IMR-90 (cell line): ENCODE data around the gene DBX1. TPM values are rescaled to one million over a fixed set of nuclear protein-coding genes. Genes with fewer than 3 reads are reported as not detected.
A peak's percentile ranks its signal among the peaks of the same experiment; 100 is the strongest.

Experiments used
- ATAC-seq: fragments of 200-7000 bp; cut with Tn5 transposase; 2 replicates; pipeline ENCODE4 v1.9.1; 2020; ENCODE audit warnings: low read depth, mild to moderate bottlenecking, moderate library complexity
- BruUV-seq: library from RNA; stranded (reverse); fragments of 400-500 nt; replicated peaks from 2 replicates; lab custom pipeline; 2021; lab: Mats Ljungman, UMichigan
- CTCF ChIA-PET: fragments of 300-600 bp; formaldehyde crosslinking; extraction: SDS; loops from one replicate; lab custom pipeline; 2021; ENCODE audit warnings: antibody characterized with exemption; lab: Yijun Ruan, JAX
- POLR2A ChIA-PET: fragments of 300-600 bp; sonication (Branson Sonifier 250); formaldehyde crosslinking; loops from one replicate; lab custom pipeline; 2022; ENCODE audit warnings: antibody characterized with exemption; ENCODE audit not compliant: unreplicated experiment; lab: Charles Lee
- DNase-seq: peaks from one replicate; pipeline ENCODE4 v3.0.0; 2013
- H2AFZ ChIP-seq: replicated peaks from 2 replicates; pipeline ENCODE3; 2013; ENCODE audit warnings: low read length, mild to moderate bottlenecking; ENCODE audit not compliant: poor library complexity
- H2AK5ac ChIP-seq: 2 replicates; pipeline ENCODE4 v1.6.1; 2013; ENCODE audit warnings: low read depth, low read length, inconsistent platforms
- H2AK9ac ChIP-seq: replicated peaks from 2 replicates; pipeline ENCODE3; 2013; ENCODE audit warnings: mild to moderate bottlenecking, low read depth, low read length, moderate library complexity; ENCODE audit not compliant: poor library complexity
- H2BK120ac ChIP-seq: 2 replicates; pipeline ENCODE4 v1.6.1; 2013; ENCODE audit warnings: low read depth, low read length, inconsistent platforms
- H2BK15ac ChIP-seq: 3 replicates; pipeline ENCODE4 v1.6.1; 2013; ENCODE audit warnings: low read depth, low read length, inconsistent platforms
- H2BK20ac ChIP-seq: 2 replicates; pipeline ENCODE4 v1.6.1; 2013; ENCODE audit warnings: low read depth, mild to moderate bottlenecking, inconsistent platforms, low read length, moderate library complexity
- H2BK5ac ChIP-seq: 2 replicates; pipeline ENCODE4 v1.6.1; 2013; ENCODE audit warnings: mild to moderate bottlenecking, low read depth, low read length, inconsistent platforms; ENCODE audit not compliant: poor library complexity, severe bottlenecking
- H3K14ac ChIP-seq: replicated peaks from 2 replicates; pipeline ENCODE4 v1.6.1; 2013; ENCODE audit warnings: low read depth, low read length, inconsistent platforms
- H3K18ac ChIP-seq: 2 replicates; pipeline ENCODE4 v1.6.1; 2013; ENCODE audit warnings: low read depth, low read length, control low read depth
- H3K23ac ChIP-seq: 2 replicates; pipeline ENCODE4 v1.6.1; 2013; ENCODE audit warnings: low read depth, low read length, inconsistent platforms
- H3K27ac ChIP-seq: 2 replicates; pipeline ENCODE4 v1.5.1; 2013; ENCODE audit warnings: mild to moderate bottlenecking, control low read depth, low read length; ENCODE audit not compliant: insufficient read depth
- H3K27me3 ChIP-seq: 2 replicates; pipeline ENCODE4 v1.6.1; 2013; ENCODE audit warnings: low read length; ENCODE audit not compliant: control insufficient read depth, insufficient read depth
- H3K36me3 ChIP-seq: 2 replicates; pipeline ENCODE4 v1.6.1; 2013; ENCODE audit warnings: low read length, mixed read lengths; ENCODE audit not compliant: control insufficient read depth, insufficient read depth
- H3K4ac ChIP-seq: 2 replicates; pipeline ENCODE4 v1.6.1; 2013; ENCODE audit warnings: low read depth, low read length, inconsistent platforms
- H3K4me1 ChIP-seq: 2 replicates; pipeline ENCODE4 v1.6.1; 2013; ENCODE audit warnings: low read length, mixed read lengths; ENCODE audit not compliant: control insufficient read depth, insufficient read depth
- H3K4me2 ChIP-seq: 2 replicates; pipeline ENCODE4 v1.6.1; 2013; ENCODE audit warnings: low read depth, mild to moderate bottlenecking, control low read depth, low read length, moderate library complexity
- H3K4me3 ChIP-seq: 2 replicates; pipeline ENCODE4 v1.5.1; 2013; ENCODE audit warnings: low read depth, mild to moderate bottlenecking, control low read depth, low read length, moderate library complexity; ENCODE audit not compliant: insufficient read depth
- H3K56ac ChIP-seq: 2 replicates; pipeline ENCODE4 v1.6.1; 2013; ENCODE audit warnings: low read length, inconsistent platforms; ENCODE audit not compliant: insufficient read depth; ENCODE audit errors: extremely low read depth
- H3K79me1 ChIP-seq, 2 experiments: 2 replicates each; pipeline ENCODE4 v1.6.1; 2013; ENCODE audit warnings: low read length in 2 of 2, inconsistent platforms in 1 of 2, low read depth in 1 of 2
- H3K9ac ChIP-seq: 2 replicates; pipeline ENCODE4 v1.6.1; 2013; ENCODE audit warnings: low read depth, low read length, control low read depth
- H3K9me1 ChIP-seq: 2 replicates; pipeline ENCODE4 v1.6.1; 2013; ENCODE audit warnings: low read length, inconsistent platforms; ENCODE audit not compliant: insufficient read depth
- H3K9me3 ChIP-seq: 2 replicates; pipeline ENCODE4 v1.6.1; 2013; ENCODE audit warnings: low read length; ENCODE audit not compliant: control insufficient read depth, insufficient read depth
- H4K20me1 ChIP-seq: 2 replicates; pipeline ENCODE4 v1.6.1; 2013; ENCODE audit warnings: low read length, inconsistent platforms; ENCODE audit not compliant: insufficient read depth
- H4K5ac ChIP-seq: 2 replicates; pipeline ENCODE4 v1.6.1; 2013; ENCODE audit warnings: mild to moderate bottlenecking, low read depth, low read length, control low read depth
- H4K8ac ChIP-seq, 2 experiments: 2 replicates each; pipeline ENCODE4 v1.6.1; 2013; ENCODE audit warnings: low read depth in 2 of 2, low read length in 2 of 2, control low read depth in 1 of 2, inconsistent platforms in 1 of 2
- H4K91ac ChIP-seq: 2 replicates; pipeline ENCODE4 v1.6.1; 2013; ENCODE audit warnings: low read depth, low read length, inconsistent platforms; ENCODE audit not compliant: insufficient read depth
- BHLHE40 ChIP-seq: fragments of 150-350 bp; IDR thresholded peaks from 2 replicates; pipeline ENCODE4 v1.6.1; 2016; ENCODE audit warnings: mild to moderate bottlenecking, low read depth, low read length
- CEBPB ChIP-seq: IDR thresholded peaks from 2 replicates; pipeline ENCODE4 v1.6.1; 2012; ENCODE audit warnings: low read depth, low read length, improper control_type of control experiment
- CHD1 ChIP-seq: IDR thresholded peaks from 2 replicates; pipeline ENCODE4 v1.6.1; 2012; ENCODE audit warnings: low read depth, low read length, improper control_type of control experiment
- CTCF ChIP-seq: conservative IDR thresholded peaks from 2 replicates; pipeline ENCODE4 v1.5.1; 2012; ENCODE audit warnings: mild to moderate bottlenecking, low read depth, low read length, improper control_type of control experiment
- MXI1 ChIP-seq: IDR thresholded peaks from 2 replicates; pipeline ENCODE4 v1.6.1; 2012; ENCODE audit warnings: low read depth, mild to moderate bottlenecking, low read length, moderate library complexity, borderline replicate concordance
- NFE2L2 ChIP-seq: fragments of 150-350 bp; IDR thresholded peaks from 2 replicates; pipeline ENCODE4 v1.6.1; 2016; ENCODE audit warnings: low read depth, mild to moderate bottlenecking, low read length
- POLR2A ChIP-seq: IDR thresholded peaks from 2 replicates; pipeline ENCODE4 v1.6.1; 2012; ENCODE audit warnings: mild to moderate bottlenecking, low read depth, low read length
- SMC3 ChIP-seq: fragments of 150-350 bp; IDR thresholded peaks from 2 replicates; pipeline ENCODE4 v1.6.1; 2016; ENCODE audit warnings: low read depth, mild to moderate bottlenecking, antibody characterized with exemption, low read length, moderate library complexity
- USF2 ChIP-seq: fragments of 150-350 bp; IDR thresholded peaks from 2 replicates; pipeline ENCODE4 v1.6.1; 2017; ENCODE audit warnings: mild to moderate bottlenecking, antibody characterized with exemption, low read length, low read depth
- WGBS, 2 experiments: methylation state at CpG; one replicate each; pipeline versions ENCODE4 v1.1.5 to v1.1.7; 2013; ENCODE audit warnings: missing lambda C conversion rate in 2 of 2; ENCODE audit not compliant: insufficient read length in 1 of 2; ENCODE audit errors: extremely low coverage in 2 of 2; 5-methylcytosine and 5-hydroxymethylcytosine counted together
- dilution Hi-C: fragments of 300-500 bp; cut with HindIII; formaldehyde crosslinking; loops from one replicate; pipeline ENCODE4 v1.14.3; 2018; ENCODE audit warnings: low sequenced_read_pairs; ENCODE audit not compliant: unreplicated experiment
- in situ Hi-C: fragments of 300-500 bp; cut with MboI; formaldehyde crosslinking; loops from 3 replicates; pipeline ENCODE4 v1.14.3; 2019; ENCODE audit warnings: low sequenced_read_pairs, inconsistent platforms, mixed read lengths
- intact Hi-C: fragments of 100-400 bp; cut with micrococcal nuclease; formaldehyde crosslinking; loops from 2 replicates; pipeline ENCODE4 v1.10.0; 2022
- polyA plus RNA-seq, 3 experiments: library from polyadenylated mRNA; depleted of rRNA; stranded (reverse); fragments of >200 nt; gene quantifications; 2 replicates each; pipeline ENCODE4 v1.2.3, GENCODE V29; 2012; ENCODE audit warnings: low replicate concordance in 1 of 3
- total RNA-seq: library from RNA; depleted of rRNA; stranded (reverse); fragments of >200 nt; gene quantifications from 2 replicates; pipeline ENCODE4 v1.2.3, GENCODE V29; 2012

Gene DBX1
- total and polyA plus RNA-seq, 2 of the 4 experiments (the other 2 are of a cell fraction): not detected

GRCh38 chr11:20114588-20114987 lies 45.7 kb downstream of the DBX1 start:
- BruUV-seq: no TSS peak
- dilution Hi-C loops: no loop called here

More at GRCh38 chr11:20114588-20114987, 45.7 kb downstream of the DBX1 start:
- Histone ChIP-seq H3K9me1 (peaks cover 36% of the 10 kb centered on the region), H3K23ac (no peak overlapping the region), H4K5ac (no peak overlapping the region), H4K8ac (no peak overlapping the region), H2AFZ (no peak overlapping the region), H3K27me3 (no peaks in the 10 kb centered on the region), H3K9me3 (no peaks in the 10 kb centered on the region), H3K27ac (no peak overlapping the region), H2AK5ac (peak overlapping the region; percentile 47; the same call in 1 of the 2 replicates), H2BK5ac (no peak overlapping the region), H4K91ac (no peak overlapping the region), H3K9ac (no peak overlapping the region), H3K4me1 (peaks cover 19% of the 10 kb centered on the region), H3K79me1 (peaks cover 3 to 9% of the 10 kb centered on the region in 2 experiments; a peak in 3 of 4 replicates), H3K56ac (no peak overlapping the region), H3K36me3 (peaks cover 22% of the 10 kb centered on the region), H2BK20ac (no peak overlapping the region), H2AK9ac (peak overlapping the region; percentile 1), H3K4ac (no peak overlapping the region), H3K14ac (no peak overlapping the region), H3K4me2 (no peak overlapping the region), H3K4me3 (no peak overlapping the region), H2BK120ac (no peak overlapping the region), H4K20me1 (peaks cover 15% of the 10 kb centered on the region), H3K18ac (no peak overlapping the region), H2BK15ac (no peak overlapping the region)
- intact Hi-C loops (no loop called here), in situ Hi-C loops (no loop called here)
- DNase-seq: peak; percentile 70
- CTCF ChIA-PET: no interaction called here
- no peak for ATAC-seq
- no peak for TF ChIP-seq CEBPB
- no peak for TF ChIP-seq CHD1
- TF ChIP-seq USF2: no peak
- TF ChIP-seq NFE2L2: no peak
- no peak for TF ChIP-seq POLR2A
- TF ChIP-seq MXI1: no peak
- no peak for TF ChIP-seq CTCF
- no peak for TF ChIP-seq BHLHE40
- no peak for TF ChIP-seq SMC3
- POLR2A ChIA-PET: no interaction called here
- 90% methylated on average over 3 of the region's 10 CpGs; no CpG with 5 or more reads in 1 of the 2 experiments for WGBS, 2 experiments
